ENCODE data around the gene RAC3.

RAC3 gene

DNA sequence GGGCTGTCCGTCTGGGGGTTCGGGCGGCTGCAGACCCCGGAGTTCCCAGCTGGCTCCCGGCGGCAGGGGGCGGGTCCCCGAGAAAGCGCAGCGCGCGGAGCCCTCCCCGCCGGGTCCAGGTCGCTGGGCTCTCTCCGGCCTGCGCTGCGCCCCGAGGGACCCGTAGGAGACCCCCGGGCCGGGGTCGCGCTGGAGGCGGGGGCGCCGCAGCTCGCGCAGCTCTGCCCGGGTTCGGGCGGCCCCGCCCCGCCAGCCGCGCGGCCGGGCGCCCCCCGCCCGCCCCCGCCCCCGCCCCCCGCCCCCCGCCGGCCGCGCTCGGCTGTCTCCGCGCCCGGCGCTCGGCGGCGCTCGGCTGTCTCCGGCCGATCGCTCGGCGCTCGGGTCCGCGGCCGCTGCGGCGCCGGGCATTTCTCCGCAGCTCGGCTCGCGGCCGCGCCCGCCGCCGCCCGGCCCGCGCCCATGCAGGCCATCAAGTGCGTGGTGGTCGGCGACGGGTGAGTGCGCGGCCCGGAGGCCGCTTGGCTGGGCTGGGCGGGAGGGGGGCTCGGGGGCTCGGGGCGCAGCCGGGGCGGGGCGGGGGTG lies at the start of gene RAC3:
TSS of gene RAC3 (plus strand) at position 376 of the 582 bp plus-strand sequence. CDS start at position 460, 84 bp downstream.
- no peak for DNase-seq

DNA sequence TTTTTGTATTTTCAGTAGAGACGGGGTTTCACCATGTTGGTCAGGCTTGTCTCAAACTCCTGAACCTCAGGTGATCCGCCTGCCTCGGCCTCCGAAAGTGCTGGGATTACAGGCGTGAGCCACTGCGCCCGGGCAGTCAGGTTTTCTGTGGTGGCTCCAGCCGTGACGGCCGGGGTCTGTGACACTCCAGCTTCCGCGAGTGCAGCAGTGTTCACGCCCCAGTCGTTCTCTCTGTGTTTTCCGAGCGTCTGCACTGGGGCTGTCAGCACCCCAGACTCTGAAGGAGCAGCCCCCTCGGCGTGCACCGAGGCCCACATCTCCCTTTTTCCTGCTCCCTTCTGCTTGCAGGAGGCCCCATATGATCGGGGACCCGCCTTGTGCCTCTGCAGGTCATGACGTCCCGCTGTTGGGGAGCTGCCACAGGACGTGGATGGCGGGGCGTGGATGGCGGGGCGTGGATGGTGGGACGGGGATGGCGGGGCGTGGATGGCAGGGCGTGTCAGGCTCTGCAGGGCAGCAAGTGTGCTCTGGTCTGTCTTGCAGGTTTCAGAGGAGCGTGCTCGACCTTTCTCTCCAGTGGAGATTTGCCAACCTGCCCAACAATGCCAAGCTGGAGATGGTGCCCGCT lies 48.4 kb upstream of the RAC3 start:
- no peak for DNase-seq

DNA sequence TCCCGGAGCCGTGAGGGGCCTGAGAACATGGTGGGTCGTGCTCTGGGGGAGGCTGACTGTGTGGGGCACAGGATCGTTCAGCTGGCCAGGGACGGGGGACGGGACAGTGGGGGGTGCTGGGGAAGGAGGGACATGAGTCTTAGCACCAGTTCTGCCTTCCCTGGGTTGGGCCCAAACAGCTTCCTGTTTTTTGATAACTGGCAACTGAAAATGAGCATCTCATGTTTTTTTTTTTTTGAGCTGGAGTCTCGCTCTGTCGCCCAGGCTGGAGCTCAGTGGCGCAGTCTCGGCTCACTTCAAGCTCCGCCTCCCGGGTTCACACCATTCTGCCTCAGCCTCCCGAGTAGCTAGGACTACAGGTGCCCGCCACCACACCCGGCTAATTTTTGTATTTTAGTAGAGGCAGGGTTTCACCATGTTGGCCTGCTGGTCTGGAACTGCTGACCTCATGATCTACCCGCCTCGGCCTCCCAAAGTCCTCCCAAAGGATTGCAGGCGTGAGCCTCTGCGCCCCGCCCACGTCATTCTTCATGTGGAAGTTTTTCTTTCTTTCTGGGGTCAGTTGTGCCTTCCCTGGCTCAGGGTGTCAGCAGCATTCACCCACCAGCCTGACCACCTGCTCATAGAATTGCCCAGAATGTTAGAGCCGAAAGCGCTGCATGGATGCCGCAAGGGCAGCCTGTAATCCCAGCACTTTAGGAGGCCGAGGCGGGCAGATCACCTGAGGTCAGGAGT lies 47.7 kb upstream of the RAC3 start:
- no peak for DNase-seq

DNA sequence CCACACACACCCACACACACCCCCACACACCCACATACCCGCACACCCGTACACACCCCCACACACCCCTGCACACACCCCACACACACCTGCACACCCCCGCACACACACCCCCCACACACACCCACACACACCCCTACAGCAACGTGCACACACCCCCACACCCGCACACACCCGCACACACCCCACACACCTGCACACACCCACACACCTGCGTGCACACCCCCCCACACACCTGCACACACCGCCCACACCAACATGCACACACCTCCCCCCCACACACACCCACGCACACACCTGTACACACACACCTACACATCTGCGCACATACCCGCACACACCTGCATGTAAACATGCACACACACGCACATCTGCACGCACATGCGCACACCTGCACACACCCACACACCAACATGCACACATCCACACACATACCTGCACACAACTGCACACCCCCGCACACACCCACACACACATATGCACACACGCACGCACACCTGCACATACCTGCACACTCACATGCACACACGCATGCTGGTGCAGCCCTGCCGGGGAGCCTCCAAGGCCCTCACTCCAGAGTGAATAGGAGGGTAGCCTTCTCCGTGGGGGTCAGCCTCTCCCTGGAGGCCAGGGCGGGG lies 46.6 kb upstream of the RAC3 start:
- DNase-seq, result no peak

DNA sequence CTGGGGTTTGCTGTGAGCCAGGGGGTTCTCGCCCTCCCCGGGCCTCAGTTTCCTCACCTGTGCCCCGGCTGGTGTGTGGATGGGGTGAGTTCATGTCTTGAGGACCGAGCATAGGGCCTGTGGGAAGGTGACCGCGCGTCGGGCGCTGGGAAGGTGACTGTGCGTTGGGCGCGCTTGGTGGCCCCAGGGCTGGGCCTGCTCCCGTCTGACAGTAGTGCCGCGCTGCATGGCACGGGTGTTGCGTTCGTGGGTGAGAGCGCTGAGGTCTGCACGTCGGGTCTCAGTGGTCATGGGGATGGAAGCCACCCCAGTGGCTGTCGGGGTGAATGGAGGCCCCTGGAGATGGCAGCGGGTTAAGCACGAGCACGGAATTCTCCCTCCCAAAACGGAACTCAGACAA lies 44.9 kb upstream of the RAC3 start:
- no peak for DNase-seq

DNA sequence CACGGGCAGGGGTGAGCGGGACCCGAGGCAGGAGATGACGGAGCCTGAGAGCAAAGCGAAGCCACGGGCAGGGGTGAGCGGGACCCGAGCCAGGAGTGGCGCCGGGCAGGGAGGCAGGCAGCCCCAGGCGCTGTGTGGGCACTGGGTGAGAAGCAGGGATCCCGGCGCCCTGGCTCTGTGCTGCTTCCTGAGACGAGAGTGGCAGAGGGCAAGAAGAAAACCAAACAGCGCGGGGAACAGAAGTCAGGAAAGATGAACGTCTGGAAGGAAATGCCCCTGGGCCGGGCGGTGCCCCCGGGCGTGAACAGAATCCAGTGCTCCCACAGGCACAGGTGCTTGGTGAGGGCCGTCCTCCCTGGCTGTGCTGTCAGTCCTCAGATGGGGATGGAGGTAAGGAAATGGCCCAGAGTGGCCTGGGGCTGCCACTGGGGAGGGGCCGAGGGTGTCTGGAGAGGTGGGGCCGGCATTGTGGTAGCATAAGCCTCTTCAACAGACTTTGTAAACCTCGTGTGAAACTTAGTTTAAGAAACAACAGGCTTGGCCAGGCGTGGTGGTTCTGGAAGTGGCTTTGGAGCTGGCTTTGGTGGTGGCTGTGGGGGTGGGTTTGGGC lies 44.2 kb upstream of the RAC3 start:
- DNase-seq, result no peak

DNA sequence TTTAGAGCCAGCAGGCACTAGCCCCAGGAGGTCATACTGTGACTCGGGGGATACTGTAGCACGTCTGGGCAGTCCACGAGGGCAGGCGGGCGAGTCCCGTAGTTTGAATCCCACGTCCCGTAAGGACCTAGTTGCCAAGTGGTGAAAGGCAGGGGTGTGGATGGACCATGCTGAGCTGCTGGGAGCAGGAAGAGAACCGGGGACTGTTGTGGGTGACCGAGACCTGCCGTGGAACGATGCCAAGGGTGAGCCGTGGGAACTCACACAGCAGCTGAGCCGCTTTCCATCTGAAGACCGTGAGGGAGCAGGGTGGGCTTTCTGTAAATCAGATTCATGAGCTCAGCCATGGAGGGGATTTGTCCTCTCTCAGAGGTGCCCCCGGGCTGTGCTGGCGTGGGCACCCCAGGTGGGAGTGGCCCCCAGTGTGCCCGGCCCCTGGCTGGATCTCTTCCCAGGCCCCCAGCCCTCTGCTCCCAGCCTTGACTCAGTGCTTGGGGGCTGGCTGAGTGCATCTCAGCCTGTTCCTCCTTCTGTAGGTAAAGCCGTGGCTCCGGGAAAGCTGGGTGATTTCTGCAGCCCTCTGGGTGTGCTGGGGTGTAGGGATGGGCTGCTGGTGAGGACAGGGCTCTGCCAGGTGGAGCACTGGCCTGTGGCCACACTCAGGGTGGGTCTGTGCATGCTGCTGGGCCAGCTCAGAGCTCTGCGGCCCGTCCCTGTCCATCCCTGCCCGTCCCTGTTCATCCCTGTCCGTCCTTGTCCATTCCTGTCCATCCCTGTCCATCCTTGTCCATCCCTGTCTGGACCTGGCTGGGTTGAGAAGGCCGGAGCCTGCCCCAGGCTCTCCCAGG lies 40.4 kb upstream of the RAC3 start:
- DNase-seq, result no peak

DNA sequence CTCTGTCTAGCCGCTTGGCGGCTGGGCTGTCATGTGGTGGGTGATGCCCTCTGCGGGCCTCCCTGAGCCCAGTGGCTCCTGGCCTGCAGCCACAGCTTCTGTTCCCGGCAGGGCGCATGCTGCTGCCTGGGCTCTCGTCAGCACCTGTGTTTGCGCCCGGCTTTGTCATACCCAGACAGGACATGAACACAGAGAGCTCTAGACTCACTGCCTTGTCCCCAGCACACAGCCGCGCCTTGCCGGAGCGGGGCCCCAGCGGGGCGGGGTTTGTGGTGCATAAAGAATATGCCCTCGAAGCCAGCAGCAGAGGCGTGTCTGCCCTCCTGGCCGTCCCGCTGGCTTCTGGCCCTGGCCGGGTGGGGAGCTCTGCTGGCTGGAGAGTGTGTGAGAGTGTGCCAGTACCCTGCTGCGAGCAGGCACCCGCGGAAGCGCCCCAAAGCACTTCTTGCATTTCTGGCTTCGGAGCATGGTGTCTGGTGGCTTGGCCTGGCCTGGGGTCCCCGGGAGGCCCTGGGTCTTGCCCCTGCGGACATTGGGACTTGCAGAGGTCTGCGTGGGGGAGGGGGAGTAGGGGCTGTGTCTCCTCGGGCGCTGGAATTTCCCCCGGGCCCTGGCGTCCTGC lies 39.7 kb upstream of the RAC3 start:
- peak; percentile 61 for DNase-seq

DNA sequence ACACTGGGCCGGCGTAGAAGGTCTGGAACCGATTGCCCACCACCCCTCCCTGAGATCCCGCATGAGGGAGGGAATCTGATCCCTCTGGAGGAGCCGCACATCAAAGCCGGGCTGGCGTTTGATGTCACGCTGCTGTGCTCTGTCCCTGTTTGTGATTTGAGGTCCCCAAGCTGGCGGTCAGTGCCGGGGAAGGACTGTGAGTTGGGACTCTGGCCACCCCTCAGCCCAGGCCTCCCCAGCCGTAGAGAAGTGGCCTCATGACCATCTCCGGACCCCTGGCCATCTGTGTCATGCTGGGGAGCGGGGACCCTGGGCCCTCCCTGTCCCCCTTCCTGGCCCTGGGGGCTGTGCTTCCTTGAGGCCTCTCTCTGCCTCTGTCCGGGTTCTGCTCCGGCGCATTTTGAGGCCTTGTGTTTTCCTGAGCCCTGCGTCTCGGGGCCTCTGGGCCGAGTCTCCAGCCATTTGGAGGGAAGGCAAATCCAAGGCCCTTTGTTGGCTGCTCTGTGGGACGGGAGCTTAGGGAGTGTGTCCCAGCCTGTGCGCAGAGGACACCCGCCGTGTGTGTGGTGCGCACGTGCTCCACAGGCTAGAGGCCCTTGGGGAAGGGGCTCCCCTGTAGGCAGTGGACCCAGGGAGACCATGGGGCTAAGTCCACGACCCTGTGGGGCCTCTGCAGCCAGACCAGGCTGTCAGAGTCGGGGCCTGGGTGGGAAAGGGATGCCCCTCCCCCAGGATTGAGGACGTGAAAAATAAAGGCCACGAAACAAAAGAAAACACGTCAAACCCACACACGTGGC lies 39.0 kb upstream of the RAC3 start:
- no peak for DNase-seq

DNA sequence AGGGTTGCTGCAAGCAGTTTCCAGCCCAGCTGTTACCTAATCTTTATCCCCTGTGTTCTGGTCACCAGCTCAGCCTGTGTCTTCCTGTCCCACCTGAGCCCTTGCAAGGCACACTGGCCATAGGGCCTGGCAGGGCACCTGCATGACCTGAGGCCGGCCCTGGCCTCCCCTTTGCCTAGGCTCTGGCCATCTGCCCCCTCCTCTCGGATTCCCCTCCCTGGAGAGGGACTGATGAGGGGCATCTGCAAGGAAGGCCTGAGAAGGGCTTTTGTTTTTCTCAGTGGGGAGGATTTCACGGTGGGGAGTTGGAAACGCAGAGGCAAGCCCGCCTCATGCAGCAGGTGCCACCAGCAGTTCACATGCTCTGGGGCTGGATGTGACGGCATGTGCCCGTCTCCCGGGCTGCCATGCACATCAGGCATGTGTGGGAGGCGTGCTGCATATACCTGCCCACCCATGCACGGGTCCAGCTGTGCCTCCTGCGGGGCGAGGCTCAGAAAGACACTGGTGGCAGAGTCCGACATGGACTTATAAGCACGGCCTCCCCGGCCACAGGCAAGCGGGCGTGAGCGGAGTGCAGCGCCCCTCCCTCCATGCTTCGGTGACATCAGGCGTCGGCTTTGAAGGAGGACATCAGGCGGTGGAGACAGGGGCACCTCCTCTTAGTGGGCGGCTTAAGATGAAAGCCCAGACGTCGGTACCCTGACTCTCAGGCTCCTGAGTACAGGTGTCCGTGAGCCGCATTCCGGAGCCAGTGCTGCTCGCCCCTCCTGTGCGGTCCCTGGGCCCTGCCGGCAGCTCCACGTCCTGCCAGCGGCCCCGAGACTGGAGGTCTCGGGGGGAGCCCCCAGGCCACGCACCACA lies 37.5 kb upstream of the RAC3 start:
- no peak for DNase-seq

DNA sequence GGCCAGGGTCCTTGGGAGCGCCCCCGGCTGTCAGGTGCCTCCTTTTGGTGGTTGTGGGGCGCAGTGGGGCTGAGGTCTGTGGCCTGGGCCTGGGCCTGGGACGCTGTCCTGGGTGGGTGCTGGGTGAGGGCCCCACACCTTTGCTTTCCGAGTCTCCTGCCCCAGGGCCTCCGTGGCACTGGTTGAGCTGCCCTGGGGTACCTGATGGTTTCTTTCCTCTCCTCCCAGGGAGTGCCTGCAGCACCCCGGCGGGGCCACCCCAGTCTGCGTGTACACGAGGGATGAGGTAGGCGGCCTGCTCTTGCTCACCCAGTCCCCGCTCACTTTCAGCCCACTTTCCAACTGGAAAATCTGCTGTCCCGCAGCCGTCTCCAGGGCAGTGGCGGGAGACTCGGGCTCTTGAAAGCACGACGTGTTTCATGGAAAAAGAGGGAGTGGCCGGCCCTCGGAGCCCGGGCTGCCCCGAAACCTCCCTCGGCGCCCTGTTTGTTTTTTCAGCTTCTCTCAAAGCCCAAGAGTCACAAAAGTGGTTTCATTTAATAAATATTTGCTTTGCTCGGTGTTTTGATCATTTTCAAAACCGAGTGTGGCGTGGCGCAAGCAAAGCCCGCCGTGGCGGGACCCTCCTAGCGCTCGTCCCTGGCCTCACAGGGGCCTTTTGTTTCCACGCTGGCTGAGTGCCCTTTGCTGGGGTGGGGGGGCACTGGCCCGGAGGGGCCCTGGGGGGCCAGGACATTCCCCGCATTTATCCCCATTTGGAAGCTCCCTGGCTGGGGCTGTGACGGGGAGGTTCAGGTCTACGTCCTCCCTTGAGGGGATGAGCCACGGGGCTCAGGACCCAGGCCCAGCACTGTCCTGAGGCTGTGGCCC lies 36.6 kb upstream of the RAC3 start:
- DNase-seq, result no peak

DNA sequence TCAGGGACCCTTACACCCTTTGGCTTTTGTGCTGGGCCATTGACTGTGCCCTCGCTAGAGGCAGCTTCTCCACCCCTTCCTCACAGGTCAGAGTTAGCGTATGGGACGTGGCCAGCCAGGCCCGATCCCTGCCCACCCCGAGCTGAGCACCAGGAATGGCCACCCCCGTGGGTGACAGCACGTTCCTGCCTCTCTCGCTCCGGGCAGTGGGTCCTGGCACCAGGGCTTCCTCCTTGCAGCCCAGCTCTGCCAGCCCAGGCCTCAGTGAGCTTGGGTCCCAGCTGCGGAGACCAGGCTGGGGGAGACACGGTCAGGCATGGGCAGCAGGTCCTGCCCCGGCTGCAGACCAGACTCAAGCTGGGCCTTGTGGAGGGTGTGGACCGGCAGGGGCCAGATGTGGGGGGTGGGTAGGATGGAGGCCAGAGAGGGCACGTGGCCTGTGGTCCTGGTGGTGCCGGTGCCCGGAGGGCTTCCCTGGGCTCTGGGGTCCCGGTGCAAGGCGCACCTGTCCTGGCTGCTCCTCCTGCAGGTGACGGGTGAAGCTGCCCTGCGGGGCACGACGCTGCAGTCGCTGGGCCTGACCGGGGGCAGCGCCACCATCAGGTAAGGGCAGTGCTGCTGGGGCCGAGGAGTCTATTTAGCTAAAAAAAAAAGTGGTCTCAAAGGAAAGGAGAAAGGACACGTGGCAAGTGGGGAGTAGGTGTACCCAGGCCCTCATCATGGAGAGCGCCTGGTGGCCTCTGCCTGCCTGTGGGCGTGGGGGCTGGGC lies 35.8 kb upstream of the RAC3 start:
- no peak for DNase-seq

DNA sequence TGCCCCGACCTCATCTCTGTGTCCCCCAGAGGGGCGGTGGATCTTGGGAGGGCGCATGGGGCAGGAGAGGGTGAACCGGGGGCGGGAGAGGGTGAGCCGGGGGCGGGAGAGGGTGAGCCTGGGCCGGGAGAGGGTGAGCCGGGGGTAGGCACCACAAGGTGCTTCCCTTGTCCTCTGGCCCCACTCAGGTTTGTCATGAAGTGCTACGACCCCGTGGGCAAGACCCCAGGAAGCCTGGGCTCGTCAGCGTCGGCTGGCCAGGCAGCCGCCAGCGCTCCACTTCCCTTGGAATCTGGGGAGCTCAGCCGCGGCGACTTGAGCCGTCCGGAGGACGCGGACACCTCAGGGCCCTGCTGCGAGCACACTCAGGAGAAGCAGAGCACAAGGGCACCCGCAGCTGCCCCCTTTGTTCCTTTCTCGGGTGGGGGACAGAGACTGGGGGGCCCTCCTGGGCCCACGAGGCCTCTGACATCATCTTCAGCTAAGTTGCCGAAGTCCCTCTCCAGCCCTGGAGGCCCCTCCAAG lies 35.2 kb upstream of the RAC3 start:
- no peak for DNase-seq

DNA sequence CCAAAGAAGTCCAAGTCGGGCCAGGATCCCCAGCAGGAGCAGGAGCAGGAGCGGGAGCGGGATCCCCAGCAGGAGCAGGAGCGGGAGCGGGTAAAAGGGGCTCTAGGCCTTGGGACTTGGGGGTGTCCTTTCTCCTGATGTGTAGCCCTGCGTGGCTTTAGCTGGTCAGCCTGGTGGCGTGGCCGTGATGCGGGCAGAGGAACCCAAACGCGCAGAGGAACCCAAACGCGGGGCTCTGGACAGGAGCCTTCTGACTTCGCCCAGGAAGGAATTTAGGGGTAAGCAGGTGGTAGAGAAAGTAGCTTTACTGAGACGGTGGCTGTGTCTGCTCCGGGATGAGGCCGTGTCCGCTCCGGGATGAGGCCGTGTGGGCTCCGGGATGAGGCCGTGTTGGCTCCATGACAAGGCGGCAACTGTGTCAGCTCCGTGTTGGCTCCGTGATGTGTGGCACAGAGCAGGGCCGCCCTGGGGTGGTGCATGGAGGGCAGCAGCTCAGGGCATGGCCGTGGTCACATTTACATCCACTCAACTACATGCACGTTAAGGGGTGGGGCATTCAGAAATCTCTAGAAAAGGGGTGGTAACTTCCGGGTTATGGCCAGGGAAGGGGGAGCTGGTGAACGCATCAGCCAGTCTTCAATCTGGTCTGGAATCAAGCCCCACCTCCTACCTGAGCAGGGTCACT lies 34.6 kb upstream of the RAC3 start:
- DNase-seq, result no peak

DNA sequence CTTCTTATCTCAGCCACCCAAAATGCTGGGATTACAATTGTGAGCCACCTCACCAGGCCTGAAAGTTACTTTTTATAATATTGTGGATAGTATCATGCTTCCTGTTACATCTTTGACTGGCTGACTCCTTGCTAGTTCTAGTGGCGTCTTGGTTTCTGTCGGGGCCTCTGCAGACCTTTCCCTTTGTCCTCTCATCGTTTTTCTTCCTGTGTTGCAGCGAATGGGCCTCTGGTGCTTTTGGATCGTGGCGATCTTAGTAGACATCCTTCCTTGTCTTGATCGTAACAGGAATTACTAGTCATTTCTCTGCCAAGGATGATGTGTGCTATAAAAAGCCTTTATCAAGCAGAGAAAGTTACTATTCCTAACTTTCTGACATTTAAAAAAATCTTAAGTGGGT lies 33.3 kb upstream of the RAC3 start:
- DNase-seq, result no peak

DNA sequence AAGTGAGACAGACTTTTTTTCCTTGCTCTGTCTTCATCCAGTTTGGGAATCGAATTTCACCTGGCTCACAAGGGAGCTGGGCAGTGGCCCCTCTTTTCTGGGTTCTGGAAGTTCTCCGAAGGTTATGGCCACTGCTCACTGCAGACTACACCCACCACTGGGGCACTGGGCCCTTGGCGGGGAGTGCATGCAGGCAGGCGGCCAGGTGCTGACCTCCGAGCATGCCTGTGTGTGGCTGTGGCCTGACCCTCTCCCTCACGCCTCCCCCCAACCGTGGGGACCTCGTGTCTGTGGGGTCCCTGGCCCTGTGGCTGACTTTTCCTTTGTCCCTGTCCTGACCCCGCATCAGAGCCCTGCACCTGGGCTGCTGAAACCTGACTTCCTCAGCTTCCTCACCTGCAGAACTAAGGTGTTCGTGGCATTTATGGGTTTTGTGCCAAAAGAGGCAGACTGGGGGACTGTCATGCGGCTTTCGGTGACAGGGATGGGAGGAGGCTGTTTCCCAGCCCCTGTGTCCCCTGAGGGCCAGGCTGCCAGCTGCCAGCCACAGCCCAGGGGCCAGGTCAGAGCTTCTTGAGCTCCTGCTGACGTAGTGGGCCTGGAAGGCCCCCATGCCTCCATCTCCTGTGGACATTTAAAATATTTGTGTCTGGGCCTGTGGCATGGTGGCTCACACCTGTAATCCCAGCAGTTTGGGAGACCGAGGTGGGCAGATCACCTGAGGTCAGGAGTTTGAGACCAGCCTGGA lies 32.6 kb upstream of the RAC3 start:
- no peak for DNase-seq

DNA sequence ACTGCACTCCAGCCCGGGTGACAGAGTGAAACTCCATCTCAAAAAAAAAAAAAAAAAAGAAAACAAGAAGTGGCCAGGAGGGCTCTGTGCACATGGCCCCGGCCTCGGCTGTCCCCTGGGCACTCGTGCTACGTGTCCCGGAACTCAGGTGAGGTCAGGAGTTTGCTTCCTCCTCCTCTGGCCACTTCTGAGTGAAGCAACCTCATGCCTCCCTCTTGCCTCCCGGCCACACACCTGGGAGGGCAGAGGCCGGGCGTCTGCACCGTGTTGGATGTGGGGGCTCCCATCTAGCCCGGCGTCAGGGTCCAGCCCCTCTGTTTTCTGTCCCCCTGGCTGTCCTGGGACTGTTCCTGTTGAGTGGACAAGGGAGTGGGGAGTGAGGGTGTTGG lies 31.9 kb upstream of the RAC3 start:
- no peak for DNase-seq

Data from hematopoietic multipotent progenitor cell treated with erythropoietin and hydrocortisone succinate and interleukin-3 and kit ligand, for 8 days (in vitro differentiated cells).